HCT116 (cell line): ENCODE results near the gene TMOD1.

Experiments used
- CBX3 ChIP-seq: IDR thresholded peaks from 2 replicates; pipeline ENCODE4 v1.6.1; 2012; ENCODE audit warnings: low read depth
- ELF1 ChIP-seq: IDR thresholded peaks from 2 replicates; pipeline ENCODE4 v1.6.1; 2012; ENCODE audit warnings: low read depth, borderline replicate concordance
- EZH2phosphoT487 ChIP-seq: fragments of 200-600 bp; IDR thresholded peaks from 2 replicates; pipeline ENCODE4 v1.6.1; 2018; ENCODE audit warnings: antibody characterized with exemption, borderline replicate concordance
- JUND ChIP-seq: IDR thresholded peaks from 2 replicates; pipeline ENCODE4 v1.6.1; 2012
- POLR2A ChIP-seq: IDR thresholded peaks from 2 replicates; pipeline ENCODE4 v1.7.0; 2011; ENCODE audit warnings: borderline replicate concordance; ENCODE audit not compliant: insufficient read depth, insufficient read length; ENCODE audit errors: extremely low read depth
- POLR2AphosphoS5 ChIP-seq: IDR thresholded peaks from 2 replicates; pipeline ENCODE4 v1.6.1; 2011; ENCODE audit warnings: mild to moderate bottlenecking, low read depth, low read length, moderate library complexity
- SIN3A ChIP-seq: IDR thresholded peaks from 2 replicates; pipeline ENCODE4 v1.6.1; 2012; ENCODE audit warnings: low read depth
- SP1 ChIP-seq: IDR thresholded peaks from 2 replicates; pipeline ENCODE4 v1.6.1; 2012; ENCODE audit warnings: low read depth
- YY1 ChIP-seq: IDR thresholded peaks from 2 replicates; pipeline ENCODE4 v1.6.1; 2011; ENCODE audit warnings: low read length, low read depth, moderate library complexity, mild to moderate bottlenecking; ENCODE audit not compliant: insufficient replicate concordance; ENCODE audit errors: extremely low read depth
- ZNF274 ChIP-seq: fragments of 200-500 bp; sonication (Bioruptor generic); IDR thresholded peaks from 2 replicates; pipeline ENCODE4 v1.6.1; 2014; ENCODE audit warnings: mild to moderate bottlenecking, low read depth, low read length, inconsistent platforms
- TF ChIP-seq, protein P1 (sequence below), 3 experiments: fragments of 200-600 bp in 1 of 3; sonication (generic) in 1 of 3; IDR thresholded peaks in 2 of 3; conservative IDR thresholded peaks in 1 of 3; 2 replicates each; pipeline ENCODE4 v1.5.1; 2012 to 2017; ENCODE audit warnings: low read depth in 2 of 3, low read length in 2 of 3, antibody characterized with exemption in 1 of 3, borderline replicate concordance in 1 of 3, control low read depth in 1 of 3, mild to moderate bottlenecking in 1 of 3, mixed read lengths in 1 of 3, mixed run types in 1 of 3, moderate library complexity in 1 of 3; ENCODE audit not compliant: insufficient read depth in 1 of 3
- TF ChIP-seq, protein P2 (sequence below): IDR thresholded peaks from 2 replicates; pipeline ENCODE4 v1.6.1; 2012; ENCODE audit warnings: low read depth
- TF ChIP-seq, protein P3 (sequence below): IDR thresholded peaks from 2 replicates; pipeline ENCODE4 v1.6.1; 2012

DNA sequence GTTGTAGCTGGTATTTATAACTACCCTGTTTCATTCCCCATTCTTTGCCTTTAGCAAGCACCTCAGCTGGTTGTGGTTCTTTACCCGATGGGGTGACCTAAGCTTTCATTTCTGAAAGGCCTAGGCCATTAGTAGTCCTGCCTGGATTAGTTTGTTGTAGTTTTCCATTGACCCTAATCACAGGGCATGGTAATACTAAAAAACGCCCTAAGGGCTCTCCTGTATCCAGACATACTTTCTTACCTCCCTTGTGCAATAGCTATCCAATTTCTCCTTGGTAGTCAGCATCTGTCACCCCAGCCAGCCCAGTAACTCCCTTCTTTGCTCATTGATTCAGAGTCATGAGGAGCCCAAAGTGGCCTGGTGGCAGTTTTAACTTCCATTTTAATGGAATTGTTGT is 24.0 kb downstream of the TMOD1 start:
- TF ChIP-seq, protein P1, sequence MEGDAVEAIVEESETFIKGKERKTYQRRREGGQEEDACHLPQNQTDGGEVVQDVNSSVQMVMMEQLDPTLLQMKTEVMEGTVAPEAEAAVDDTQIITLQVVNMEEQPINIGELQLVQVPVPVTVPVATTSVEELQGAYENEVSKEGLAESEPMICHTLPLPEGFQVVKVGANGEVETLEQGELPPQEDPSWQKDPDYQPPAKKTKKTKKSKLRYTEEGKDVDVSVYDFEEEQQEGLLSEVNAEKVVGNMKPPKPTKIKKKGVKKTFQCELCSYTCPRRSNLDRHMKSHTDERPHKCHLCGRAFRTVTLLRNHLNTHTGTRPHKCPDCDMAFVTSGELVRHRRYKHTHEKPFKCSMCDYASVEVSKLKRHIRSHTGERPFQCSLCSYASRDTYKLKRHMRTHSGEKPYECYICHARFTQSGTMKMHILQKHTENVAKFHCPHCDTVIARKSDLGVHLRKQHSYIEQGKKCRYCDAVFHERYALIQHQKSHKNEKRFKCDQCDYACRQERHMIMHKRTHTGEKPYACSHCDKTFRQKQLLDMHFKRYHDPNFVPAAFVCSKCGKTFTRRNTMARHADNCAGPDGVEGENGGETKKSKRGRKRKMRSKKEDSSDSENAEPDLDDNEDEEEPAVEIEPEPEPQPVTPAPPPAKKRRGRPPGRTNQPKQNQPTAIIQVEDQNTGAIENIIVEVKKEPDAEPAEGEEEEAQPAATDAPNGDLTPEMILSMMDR (IDR thresholded peaks at IDR 0.05 in 2 of 3, conservative IDR thresholded peaks at IDR 0.05 in 1 of 3; ENCODE audit: borderline replicate concordance in 1 of 3, insufficient read depth in 1 of 3, low read depth in 2 of 3, low read length in 2 of 3): no peak
- TF ChIP-seq YY1: no peak
- TF ChIP-seq POLR2A: no peak
- TF ChIP-seq, protein P2, sequence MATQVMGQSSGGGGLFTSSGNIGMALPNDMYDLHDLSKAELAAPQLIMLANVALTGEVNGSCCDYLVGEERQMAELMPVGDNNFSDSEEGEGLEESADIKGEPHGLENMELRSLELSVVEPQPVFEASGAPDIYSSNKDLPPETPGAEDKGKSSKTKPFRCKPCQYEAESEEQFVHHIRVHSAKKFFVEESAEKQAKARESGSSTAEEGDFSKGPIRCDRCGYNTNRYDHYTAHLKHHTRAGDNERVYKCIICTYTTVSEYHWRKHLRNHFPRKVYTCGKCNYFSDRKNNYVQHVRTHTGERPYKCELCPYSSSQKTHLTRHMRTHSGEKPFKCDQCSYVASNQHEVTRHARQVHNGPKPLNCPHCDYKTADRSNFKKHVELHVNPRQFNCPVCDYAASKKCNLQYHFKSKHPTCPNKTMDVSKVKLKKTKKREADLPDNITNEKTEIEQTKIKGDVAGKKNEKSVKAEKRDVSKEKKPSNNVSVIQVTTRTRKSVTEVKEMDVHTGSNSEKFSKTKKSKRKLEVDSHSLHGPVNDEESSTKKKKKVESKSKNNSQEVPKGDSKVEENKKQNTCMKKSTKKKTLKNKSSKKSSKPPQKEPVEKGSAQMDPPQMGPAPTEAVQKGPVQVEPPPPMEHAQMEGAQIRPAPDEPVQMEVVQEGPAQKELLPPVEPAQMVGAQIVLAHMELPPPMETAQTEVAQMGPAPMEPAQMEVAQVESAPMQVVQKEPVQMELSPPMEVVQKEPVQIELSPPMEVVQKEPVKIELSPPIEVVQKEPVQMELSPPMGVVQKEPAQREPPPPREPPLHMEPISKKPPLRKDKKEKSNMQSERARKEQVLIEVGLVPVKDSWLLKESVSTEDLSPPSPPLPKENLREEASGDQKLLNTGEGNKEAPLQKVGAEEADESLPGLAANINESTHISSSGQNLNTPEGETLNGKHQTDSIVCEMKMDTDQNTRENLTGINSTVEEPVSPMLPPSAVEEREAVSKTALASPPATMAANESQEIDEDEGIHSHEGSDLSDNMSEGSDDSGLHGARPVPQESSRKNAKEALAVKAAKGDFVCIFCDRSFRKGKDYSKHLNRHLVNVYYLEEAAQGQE: no peak
- no peak for TF ChIP-seq SIN3A
- TF ChIP-seq EZH2phosphoT487: no peak
- TF ChIP-seq ZNF274: no peak
- TF ChIP-seq JUND: no peak
- TF ChIP-seq, protein P3, sequence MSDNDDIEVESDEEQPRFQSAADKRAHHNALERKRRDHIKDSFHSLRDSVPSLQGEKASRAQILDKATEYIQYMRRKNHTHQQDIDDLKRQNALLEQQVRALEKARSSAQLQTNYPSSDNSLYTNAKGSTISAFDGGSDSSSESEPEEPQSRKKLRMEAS: no peak
- no peak for TF ChIP-seq ELF1
- TF ChIP-seq SP1: no peak
- no peak for TF ChIP-seq POLR2AphosphoS5
- TF ChIP-seq CBX3: no peak
